NCI-H226 (cell line): Measurements from ENCODE around the gene CDKN2A.

ENCODE experiments used
- DNase-seq: peaks from one replicate; pipeline ENCODE4 v3.0.0-alpha.2; 2015

CDKN2A gene

GRCh38 chr9:21993893-21994555, at the start of gene CDKN2A:
TSS of gene CDKN2A (minus strand) at chr9:21994392.
- DNase-seq, result peak; percentile 42

GRCh38 chr9:22043928-22044327, 49.7 kb upstream of the CDKN2A start:
- no peak for DNase-seq

GRCh38 chr9:22041775-22042174, 47.6 kb upstream of the CDKN2A start:
- DNase-seq, result peak; percentile 42

- no peak for DNase-seq
Observed at GRCh38 chr9:22041344-22041743, 47.2 kb upstream of the CDKN2A start.

- DNase-seq, result peak; percentile 18
Observed at GRCh38 chr9:22040760-22041159, 46.6 kb upstream of the CDKN2A start.

GRCh38 chr9:22039258-22039657, 45.1 kb upstream of the CDKN2A start:
- no peak for DNase-seq

GRCh38 chr9:22037954-22038690, 43.9 kb upstream of the CDKN2A start:
- peak; percentile 7 for DNase-seq

- no peak for DNase-seq
Observed at GRCh38 chr9:22036866-22037626, 42.9 kb upstream of the CDKN2A start.

GRCh38 chr9:22035591-22036011, 41.4 kb upstream of the CDKN2A start:
- no peak for DNase-seq

- no peak for DNase-seq
Observed at GRCh38 chr9:22033012-22033630, 38.9 kb upstream of the CDKN2A start.

GRCh38 chr9:22031655-22032411, 37.6 kb upstream of the CDKN2A start:
- no peak for DNase-seq

- peak; percentile 52 for DNase-seq
Observed at GRCh38 chr9:22030101-22030598, 36.0 kb upstream of the CDKN2A start.

GRCh38 chr9:22029231-22029630, 35.0 kb upstream of the CDKN2A start:
- DNase-seq, result no peak

GRCh38 chr9:22028394-22028793, 34.2 kb upstream of the CDKN2A start:
- DNase-seq, result no peak

GRCh38 chr9:22026696-22027095, 32.5 kb upstream of the CDKN2A start:
- no peak for DNase-seq

GRCh38 chr9:22022396-22022795, 28.2 kb upstream of the CDKN2A start:
- no peak for DNase-seq

GRCh38 chr9:22010866-22011625, 16.9 kb upstream of the CDKN2A start:
- no peak for DNase-seq

- no peak for DNase-seq
Observed at GRCh38 chr9:22009506-22009867, 15.3 kb upstream of the CDKN2A start.

- peak; percentile 78 for DNase-seq
Observed at GRCh38 chr9:22008717-22009505, 14.7 kb upstream of the CDKN2A start, which contains the start of gene CDKN2B. TSS of gene CDKN2B (minus strand) at chr9:22009305. CDS start at chr9:22008953, 352 bp downstream.

- no peak for DNase-seq
Observed at GRCh38 chr9:22008384-22008716, 14.2 kb upstream of the CDKN2A start.
